ENCODE measurements around the gene SETD7.

Gene SETD7

GRCh38 chr4:139522457-139522856 is 33.6 kb downstream of the SETD7 start:
- Histone ChIP-seq H3K27ac (no peak overlapping the region), H3K36me3 (ENCODE audit: insufficient read depth, low read length) (peaks cover 95% of the 10 kb centered on the region), H3K9ac (ENCODE audit: insufficient read length) (no peak overlapping the region), H3K9me3 (ENCODE audit: low read depth, low read length) (no peaks in the 10 kb centered on the region), H3K4me3 (no peak overlapping the region)
- TF ChIP-seq FOXP2 (optimal IDR thresholded peaks at IDR 0.05; ENCODE audit: control extremely low read depth, extremely low read length, insufficient read depth) (no peak), POLR2AphosphoS5 (IDR thresholded peaks at IDR 0.05; ENCODE audit: borderline replicate concordance, low read depth, low read length) (no peak), EZH2 (IDR thresholded peaks at IDR 0.05) (no peak)
- no peak for DNase-seq (ENCODE audit: low read depth, low spot score)

- H3K9me3 ChIP-seq (ENCODE audit: low read depth, low read length) = no peaks in the 10 kb centered on the region
- no peak overlapping the region for H3K4me3 ChIP-seq
- no peak overlapping the region for H3K9ac ChIP-seq (ENCODE audit: insufficient read length)
- H3K27ac ChIP-seq = no peak overlapping the region
- no peak for DNase-seq (ENCODE audit: low read depth, low spot score)
- TF ChIP-seq POLR2AphosphoS5 (IDR thresholded peaks at IDR 0.05; ENCODE audit: borderline replicate concordance, low read depth, low read length) = no peak
- TF ChIP-seq FOXP2 (optimal IDR thresholded peaks at IDR 0.05; ENCODE audit: control extremely low read depth, extremely low read length, insufficient read depth) = no peak
- TF ChIP-seq EZH2 (IDR thresholded peaks at IDR 0.05) = no peak
- H3K36me3 ChIP-seq (ENCODE audit: insufficient read depth, low read length) = peaks cover 95% of the 10 kb centered on the region
Observed at GRCh38 chr4:139521754-139522401, 34.1 kb downstream of the SETD7 start.

GRCh38 chr4:139515531-139515958 is 40.5 kb downstream of the SETD7 start:
- Histone ChIP-seq H3K36me3 (ENCODE audit: insufficient read depth, low read length) (peaks cover 88% of the 10 kb centered on the region), H3K9me3 (ENCODE audit: low read depth, low read length) (no peaks in the 10 kb centered on the region), H3K9ac (ENCODE audit: insufficient read length) (no peak overlapping the region), H3K27ac (no peak overlapping the region), H3K4me3 (no peak overlapping the region)
- TF ChIP-seq FOXP2 (optimal IDR thresholded peaks at IDR 0.05; ENCODE audit: control extremely low read depth, extremely low read length, insufficient read depth) (no peak), POLR2AphosphoS5 (IDR thresholded peaks at IDR 0.05; ENCODE audit: borderline replicate concordance, low read depth, low read length) (no peak), EZH2 (IDR thresholded peaks at IDR 0.05) (no peak)
- no peak for DNase-seq (ENCODE audit: low read depth, low spot score)

GRCh38 chr4:139514382-139515059 is 41.5 kb downstream of the SETD7 start:
- H3K9ac ChIP-seq (ENCODE audit: insufficient read length) = no peak overlapping the region
- no peak overlapping the region for H3K4me3 ChIP-seq
- peaks cover 88% of the 10 kb centered on the region for H3K36me3 ChIP-seq (ENCODE audit: insufficient read depth, low read length)
- no peak overlapping the region for H3K27ac ChIP-seq
- no peaks in the 10 kb centered on the region for H3K9me3 ChIP-seq (ENCODE audit: low read depth, low read length)
- TF ChIP-seq POLR2AphosphoS5 (IDR thresholded peaks at IDR 0.05; ENCODE audit: borderline replicate concordance, low read depth, low read length) = no peak
- no peak for DNase-seq (ENCODE audit: low read depth, low spot score)

GRCh38 chr4:139511320-139511719 is 44.7 kb downstream of the SETD7 start:
- DNase-seq (ENCODE audit: low read depth, low spot score) = peak; percentile 32
- Histone ChIP-seq H3K27ac (0 out of 2 replicates have a peak overlapping the region, but pooled peaks have one; percentile 27), H3K9me3 (ENCODE audit: low read depth, low read length) (no peaks in the 10 kb centered on the region), H3K36me3 (ENCODE audit: insufficient read depth, low read length) (peaks cover 79% of the 10 kb centered on the region), H3K9ac (ENCODE audit: insufficient read length) (no peak overlapping the region), H3K4me3 (no peak overlapping the region)
- no peak for TF ChIP-seq FOXP2 (optimal IDR thresholded peaks at IDR 0.05; ENCODE audit: control extremely low read depth, extremely low read length, insufficient read depth)
- no peak for TF ChIP-seq EZH2 (IDR thresholded peaks at IDR 0.05)
- no peak for TF ChIP-seq POLR2AphosphoS5 (IDR thresholded peaks at IDR 0.05; ENCODE audit: borderline replicate concordance, low read depth, low read length)

- no peak for DNase-seq (ENCODE audit: low read depth, low spot score)
- Histone ChIP-seq H3K4me3 (no peak overlapping the region), H3K36me3 (ENCODE audit: insufficient read depth, low read length) (peaks cover 75% of the 10 kb centered on the region)
Observed at GRCh38 chr4:139509727-139510410, 46.1 kb downstream of the SETD7 start.

GRCh38 chr4:139508581-139509237 is 47.3 kb downstream of the SETD7 start:
- Histone ChIP-seq H3K4me3 (no peak overlapping the region), H3K9me3 (ENCODE audit: low read depth, low read length) (no peaks in the 10 kb centered on the region), H3K27ac (no peak overlapping the region), H3K9ac (ENCODE audit: insufficient read length) (no peak overlapping the region), H3K36me3 (ENCODE audit: insufficient read depth, low read length) (peaks cover 72% of the 10 kb centered on the region)
- no peak for TF ChIP-seq EZH2 (IDR thresholded peaks at IDR 0.05)
- no peak for DNase-seq (ENCODE audit: low read depth, low spot score)

More at GRCh38 chr4:139509727-139510410, 46.1 kb downstream of the SETD7 start:
- no peak overlapping the region for H3K27ac ChIP-seq
- no peak for TF ChIP-seq POLR2AphosphoS5 (IDR thresholded peaks at IDR 0.05; ENCODE audit: borderline replicate concordance, low read depth, low read length)
- TF ChIP-seq EZH2 (IDR thresholded peaks at IDR 0.05) = no peak
- TF ChIP-seq FOXP2 (optimal IDR thresholded peaks at IDR 0.05; ENCODE audit: control extremely low read depth, extremely low read length, insufficient read depth) = no peak
- H3K9ac ChIP-seq (ENCODE audit: insufficient read length) = no peak overlapping the region
- H3K9me3 ChIP-seq (ENCODE audit: low read depth, low read length) = no peaks in the 10 kb centered on the region

GRCh38 chr4:139506774-139507173 is 49.2 kb downstream of the SETD7 start:
- no peak overlapping the region for H3K9ac ChIP-seq (ENCODE audit: insufficient read length)
- no peaks in the 10 kb centered on the region for H3K9me3 ChIP-seq (ENCODE audit: low read depth, low read length)
- no peak for DNase-seq (ENCODE audit: low read depth, low spot score)
- no peak for TF ChIP-seq FOXP2 (optimal IDR thresholded peaks at IDR 0.05; ENCODE audit: control extremely low read depth, extremely low read length, insufficient read depth)
- TF ChIP-seq POLR2AphosphoS5 (IDR thresholded peaks at IDR 0.05; ENCODE audit: borderline replicate concordance, low read depth, low read length) = no peak
- no peak for TF ChIP-seq EZH2 (IDR thresholded peaks at IDR 0.05)
- peaks cover 59% of the 10 kb centered on the region for H3K36me3 ChIP-seq (ENCODE audit: insufficient read depth, low read length)
- H3K27ac ChIP-seq = no peak overlapping the region
- no peak overlapping the region for H3K4me3 ChIP-seq
